H9 (cell line): ENCODE data around the gene GALNS. TPM values are rescaled to one million over a fixed set of nuclear protein-coding genes. Genes with fewer than 3 reads are reported as not detected.

Source experiments
- DNase-seq: peaks from one replicate; pipeline ENCODE4 v3.0.0-alpha.2; 2017
- H2AFZ ChIP-seq: one replicate; pipeline ENCODE4 v1.6.1; 2013; ENCODE audit warnings: mild to moderate bottlenecking, low read length, control low read depth, moderate library complexity
- H2AK5ac ChIP-seq: 2 replicates; pipeline ENCODE4 v1.6.1; 2013; ENCODE audit warnings: low read length, control low read depth, mixed read lengths; ENCODE audit not compliant: insufficient read length
- H2BK120ac ChIP-seq: one replicate; pipeline ENCODE4 v1.6.1; 2013; ENCODE audit warnings: low read depth, mild to moderate bottlenecking, low read length, control low read depth, inconsistent platforms; ENCODE audit not compliant: poor library complexity, severe bottlenecking
- H2BK12ac ChIP-seq: 2 replicates; pipeline ENCODE4 v1.6.1; 2013; ENCODE audit warnings: low read length, control low read depth, mixed read lengths, low read depth; ENCODE audit not compliant: insufficient read length
- H2BK15ac ChIP-seq: 2 replicates; pipeline ENCODE4 v1.6.1; 2013; ENCODE audit warnings: low read depth, low read length, control low read depth
- H2BK20ac ChIP-seq: one replicate; pipeline ENCODE4 v1.6.1; 2013; ENCODE audit warnings: low read depth, mild to moderate bottlenecking, low read length, control low read depth, inconsistent platforms; ENCODE audit not compliant: poor library complexity, severe bottlenecking
- H2BK5ac ChIP-seq: 2 replicates; pipeline ENCODE4 v1.6.1; 2013; ENCODE audit warnings: low read length, control low read depth, mixed read lengths; ENCODE audit not compliant: insufficient read length
- H3K14ac ChIP-seq: 2 replicates; pipeline ENCODE4 v1.6.1; 2013; ENCODE audit warnings: low read length, control low read depth; ENCODE audit not compliant: insufficient read depth
- H3K18ac ChIP-seq: 2 replicates; pipeline ENCODE4 v1.6.1; 2013; ENCODE audit warnings: low read depth, mild to moderate bottlenecking, mixed read lengths, low read length, control low read depth; ENCODE audit not compliant: insufficient read length
- H3K23ac ChIP-seq: 2 replicates; pipeline ENCODE4 v1.6.1; 2013; ENCODE audit warnings: low read length, control low read depth, mixed read lengths, low read depth; ENCODE audit not compliant: insufficient read length
- H3K23me2 ChIP-seq: 2 replicates; pipeline ENCODE4 v1.6.1; 2013; ENCODE audit warnings: low read depth, mild to moderate bottlenecking, mixed read lengths, low read length, control low read depth; ENCODE audit not compliant: insufficient read length, poor library complexity, severe bottlenecking
- H3K27ac ChIP-seq: 2 replicates; pipeline ENCODE4 v1.5.1; 2013; ENCODE audit warnings: low read length, control low read depth, mixed read lengths, low read depth; ENCODE audit not compliant: insufficient read length
- H3K27me3 ChIP-seq: 2 replicates; pipeline ENCODE4 v1.6.1; 2013; ENCODE audit warnings: low read length, control low read depth, inconsistent platforms; ENCODE audit not compliant: insufficient read depth
- H3K4ac ChIP-seq: 2 replicates; pipeline ENCODE4 v1.6.1; 2013; ENCODE audit warnings: low read depth, mild to moderate bottlenecking, control low read depth, inconsistent platforms, low read length, moderate library complexity
- H3K4me1 ChIP-seq: 2 replicates; pipeline ENCODE4 v1.6.1; 2013; ENCODE audit warnings: low read length, control low read depth, inconsistent platforms; ENCODE audit not compliant: insufficient read depth
- H3K4me2 ChIP-seq: 2 replicates; pipeline ENCODE4 v1.6.1; 2013; ENCODE audit warnings: low read length, control low read depth, mixed read lengths; ENCODE audit not compliant: insufficient read length, insufficient read depth
- H3K56ac ChIP-seq: 2 replicates; pipeline ENCODE4 v1.6.1; 2013; ENCODE audit warnings: low read depth, mild to moderate bottlenecking, mixed read lengths, low read length, control low read depth; ENCODE audit not compliant: insufficient read length
- H3K79me1 ChIP-seq: 2 replicates; pipeline ENCODE4 v1.6.1; 2013; ENCODE audit warnings: low read depth, mild to moderate bottlenecking, moderate library complexity, low read length, control low read depth, inconsistent platforms; ENCODE audit not compliant: insufficient read depth, poor library complexity, severe bottlenecking
- H3K79me2 ChIP-seq: 2 replicates; pipeline ENCODE4 v1.6.1; 2013; ENCODE audit warnings: low read length, control low read depth, inconsistent platforms; ENCODE audit not compliant: insufficient read depth
- H3K9ac ChIP-seq: 2 replicates; pipeline ENCODE4 v1.6.1; 2013; ENCODE audit warnings: low read length, control low read depth, mixed read lengths; ENCODE audit not compliant: insufficient read length; ENCODE audit errors: extremely low read depth
- H3K9me3 ChIP-seq: one replicate; pipeline ENCODE4 v1.6.1; 2013; ENCODE audit warnings: low read depth, low read length, inconsistent platforms; ENCODE audit not compliant: control insufficient read depth
- H3T11ph ChIP-seq: one replicate; pipeline ENCODE4 v1.6.1; 2013; ENCODE audit warnings: mild to moderate bottlenecking, low read length, control low read depth, inconsistent platforms
- H4K20me1 ChIP-seq: one replicate; pipeline ENCODE4 v1.6.1; 2013; ENCODE audit not compliant: control insufficient read depth, insufficient read length, insufficient read depth
- H4K5ac ChIP-seq: 2 replicates; pipeline ENCODE4 v1.6.1; 2013; ENCODE audit warnings: low read depth, mild to moderate bottlenecking, mixed read lengths, low read length, control low read depth; ENCODE audit not compliant: insufficient read length
- H4K8ac ChIP-seq: replicated peaks from 2 replicates; pipeline ENCODE4 v1.6.1; 2013; ENCODE audit warnings: low read length, control low read depth, mixed read lengths, low read depth; ENCODE audit not compliant: insufficient read length
- H4K91ac ChIP-seq: 2 replicates; pipeline ENCODE4 v1.6.1; 2013; ENCODE audit warnings: low read depth, mild to moderate bottlenecking, moderate library complexity, mixed read lengths, low read length, control low read depth; ENCODE audit not compliant: insufficient read length
- H3K27ac Mint-ChIP-seq, 3 experiments: 2 replicates in 2 of 3; 3 replicates in 1 of 3; pipeline ENCODE4 v1.8.0; 2020 to 2021; ENCODE audit warnings: mixed read lengths in 3 of 3, mild to moderate bottlenecking in 1 of 3, moderate library complexity in 1 of 3
- H3K27me3 Mint-ChIP-seq: 2 replicates; pipeline ENCODE4 v1.8.0; 2021; ENCODE audit warnings: low read depth, mild to moderate bottlenecking, moderate library complexity, mixed read lengths
- H3K36me3 Mint-ChIP-seq, 3 experiments: 2 replicates in 2 of 3; 3 replicates in 1 of 3; pipeline ENCODE4 v1.8.0; 2020 to 2021; ENCODE audit warnings: low read depth in 3 of 3, mixed read lengths in 3 of 3; ENCODE audit not compliant: insufficient read depth in 1 of 3
- H3K4me1 Mint-ChIP-seq, 2 experiments: 2 replicates each; pipeline ENCODE4 v1.8.0; 2020; ENCODE audit warnings: mixed read lengths in 2 of 2
- H3K4me3 Mint-ChIP-seq, 2 experiments: 2 replicates in 1 of 2; 3 replicates in 1 of 2; pipeline ENCODE4 v1.8.0; 2020 to 2021; ENCODE audit warnings: mild to moderate bottlenecking in 2 of 2, mixed read lengths in 2 of 2, moderate library complexity in 1 of 2
- H3K9me3 Mint-ChIP-seq, 2 experiments: 2 replicates in 1 of 2; 3 replicates in 1 of 2; pipeline ENCODE4 v1.8.0; 2020; ENCODE audit warnings: mild to moderate bottlenecking in 2 of 2, mixed read lengths in 2 of 2, moderate library complexity in 1 of 2
- CTCF ChIP-seq: fragments of 200-600 bp; sonication (generic); conservative IDR thresholded peaks from 3 replicates; pipeline ENCODE4 v1.8.0; 2021; ENCODE audit warnings: antibody characterized with exemption, mild to moderate bottlenecking
- WGBS: extraction: QIAGEN DNeasy Blood & Tissue Kit; methylation state at CpG from one replicate; pipeline ENCODE4 v1.1.7; 2013; ENCODE audit warnings: missing lambda C conversion rate, low lambda C conversion rate, mixed read lengths; ENCODE audit not compliant: insufficient read length; ENCODE audit errors: extremely low coverage; 5-methylcytosine and 5-hydroxymethylcytosine counted together
- total RNA-seq: library from RNA; stranded (reverse); gene quantifications from 2 replicates; pipeline ENCODE4 v1.2.1, GENCODE V29; 2021

The GALNS gene
- total RNA-seq, 1 experiment from 2014 or later: 20.3 TPM

- no peaks in the 10 kb centered on the region for H3K27me3 ChIP-seq
- H2BK15ac ChIP-seq: no peak overlapping the region
- no peak overlapping the region for H2AFZ ChIP-seq
- no peak overlapping the region for H3K23ac ChIP-seq
- no peak overlapping the region for H2BK120ac ChIP-seq
- H2BK12ac ChIP-seq: no peak overlapping the region
- H3K23me2 ChIP-seq: no peaks in the 10 kb centered on the region
- H4K20me1 ChIP-seq: no peaks in the 10 kb centered on the region
- no peak overlapping the region for H2BK20ac ChIP-seq
- H3K79me1 ChIP-seq: no peaks in the 10 kb centered on the region
- H3K56ac ChIP-seq: no peak overlapping the region
- H2BK5ac ChIP-seq: no peak overlapping the region
- TF ChIP-seq CTCF: no peak
- H3T11ph ChIP-seq: no peak overlapping the region
- Mint-ChIP-seq H3K27me3 (peaks cover 4% of the 10 kb centered on the region), H3K9me3 (no peaks in the 10 kb centered on the region), H3K4me3 (no peak overlapping the region), H3K36me3 (no peaks in the 10 kb centered on the region), H3K4me1 (peaks cover 0 to 11% of the 10 kb centered on the region in 2 experiments; a peak in 1 of 4 replicates), H3K27ac (no peak overlapping the region)
- no CpG with 5 or more reads among the region's 49 CpGs for WGBS
- H3K27ac ChIP-seq: no peak overlapping the region
- H3K4me2 ChIP-seq: no peak overlapping the region
- no peak overlapping the region for H4K8ac ChIP-seq
- H3K18ac ChIP-seq: no peak overlapping the region
- H3K9ac ChIP-seq: no peak overlapping the region
- H2AK5ac ChIP-seq: no peak overlapping the region
- H3K14ac ChIP-seq: no peak overlapping the region
- no peaks in the 10 kb centered on the region for H3K9me3 ChIP-seq
- no peak overlapping the region for H4K5ac ChIP-seq
- no peak for DNase-seq
- no peaks in the 10 kb centered on the region for H3K79me2 ChIP-seq
- H3K4ac ChIP-seq: no peak overlapping the region
- H3K4me1 ChIP-seq: no peaks in the 10 kb centered on the region
- no peak overlapping the region for H4K91ac ChIP-seq
Measured at GRCh38 chr16:88883117-88883895, 26.6 kb upstream of the GALNS start.
